Activated CD8-positive, alpha-beta memory T cell treated with anti-CD3 and anti-CD28 coated beads, Interleukin-2, amount 10 ng/mL, durations not matched to agents 7 days and 5 days (primary cell): ENCODE measurements around the gene MISFA. TPM values are rescaled to one million over a fixed set of nuclear protein-coding genes. Genes with fewer than 3 reads are reported as not detected.
"Not testable (repeated sequence)": the region's sequence is repeated elsewhere in the genome, so short reads cannot be mapped to it uniquely, and the experiment has no call there.

Experiments used
- ATAC-seq: fragments of 150-1000 bp; cut with Tn5 transposase; one replicate; pipeline ENCODE4 v1.10.0; 2021; ENCODE audit warnings: moderate library complexity
- CTCF ChIA-PET: fragments of 350-600 bp; sonication (Branson Sonifier 250); formaldehyde crosslinking; loops from one replicate; lab custom pipeline; 2021; ENCODE audit warnings: antibody characterized with exemption; lab: Charles Lee
- DNase-seq: peaks from one replicate; pipeline ENCODE4 v3.0.0-alpha.2; 2020
- H3K27ac Mint-ChIP-seq: one replicate; pipeline ENCODE4 v1.8.0; 2021; ENCODE audit warnings: mild to moderate bottlenecking, mixed read lengths
- H3K27me3 Mint-ChIP-seq: one replicate; pipeline ENCODE4 v1.8.0; 2021; ENCODE audit warnings: mixed read lengths
- H3K36me3 Mint-ChIP-seq: one replicate; pipeline ENCODE4 v1.8.0; 2021; ENCODE audit warnings: mild to moderate bottlenecking, mixed read lengths
- H3K4me1 Mint-ChIP-seq: one replicate; pipeline ENCODE4 v1.8.0; 2021; ENCODE audit warnings: mixed read lengths
- H3K4me3 Mint-ChIP-seq: one replicate; pipeline ENCODE4 v1.8.0; 2021; ENCODE audit warnings: mild to moderate bottlenecking, moderate library complexity, mixed read lengths
- H3K9me3 Mint-ChIP-seq: one replicate; pipeline ENCODE4 v1.8.0; 2022; ENCODE audit warnings: low read depth, mixed read lengths
- total RNA-seq, 2 experiments: library from RNA; stranded (reverse); gene quantifications; one replicate each; pipeline ENCODE4 v1.2.3, GENCODE V29; 2021

MISFA gene
- total RNA-seq: 1 to 10 TPM in 1 of 2 experiments, under 1 TPM in 1; 0.85 to 1.8 TPM

- CTCF ChIA-PET: no interaction called here
- no peak for DNase-seq
- no peak within 1 kb of the TSS for H3K27ac Mint-ChIP-seq
- no peaks in the 10 kb centered on the region for H3K27me3 Mint-ChIP-seq
- no peak for ATAC-seq
- no peaks in the 10 kb centered on the region for H3K4me1 Mint-ChIP-seq
- H3K4me3 Mint-ChIP-seq: no peak within 1 kb of the TSS
- no peaks in the 10 kb centered on the region for H3K9me3 Mint-ChIP-seq
- peaks cover 1% of the 10 kb centered on the region for H3K36me3 Mint-ChIP-seq
These were observed at the start of gene MISFA for GRCh38 chr11:18599739-18600230. TSS of gene MISFA (plus strand) at chr11:18599789. CDS start at chr11:18599929, 140 bp downstream.

GRCh38 chr11:18563090-18563730, 36.4 kb upstream of the MISFA start:
- peaks cover 7% of the 10 kb centered on the region for H3K36me3 Mint-ChIP-seq
- H3K9me3 Mint-ChIP-seq: no peaks in the 10 kb centered on the region
- no peak overlapping the region for H3K4me3 Mint-ChIP-seq
- no peaks in the 10 kb centered on the region for H3K27me3 Mint-ChIP-seq
- H3K27ac Mint-ChIP-seq: no peak overlapping the region
- DNase-seq (no peak), ATAC-seq (no peak)
- CTCF ChIA-PET: interaction anchor here (1.1 kb wide), 1 partner anchor 159 kb away, joined by 4 read pairs; no protein-coding TSS in a partner anchor
- no peaks in the 10 kb centered on the region for H3K4me1 Mint-ChIP-seq

GRCh38 chr11:18564149-18564548, 35.4 kb upstream of the MISFA start:
- no peak overlapping the region for H3K4me3 Mint-ChIP-seq
- CTCF ChIA-PET: interaction anchor here (0.8 to 1.4 kb wide), 5 partner anchors 9 to 158 kb away, joined by 3 to 4 read pairs (median 4); no protein-coding TSS in a partner anchor
- no peaks in the 10 kb centered on the region for H3K27me3 Mint-ChIP-seq
- no peak overlapping the region for H3K27ac Mint-ChIP-seq
- DNase-seq (no peak), ATAC-seq (no peak)
- no peaks in the 10 kb centered on the region for H3K4me1 Mint-ChIP-seq
- peaks cover 9% of the 10 kb centered on the region for H3K36me3 Mint-ChIP-seq
- H3K9me3 Mint-ChIP-seq: no peaks in the 10 kb centered on the region

- H3K27ac Mint-ChIP-seq: no peak overlapping the region
- DNase-seq (no peak), ATAC-seq (no peak)
- H3K4me3 Mint-ChIP-seq: no peak overlapping the region
- peaks cover 13% of the 10 kb centered on the region for H3K36me3 Mint-ChIP-seq
- no peaks in the 10 kb centered on the region for H3K9me3 Mint-ChIP-seq
- H3K4me1 Mint-ChIP-seq: no peaks in the 10 kb centered on the region
- no peaks in the 10 kb centered on the region for H3K27me3 Mint-ChIP-seq
- CTCF ChIA-PET: no interaction called here
These were observed 33.2 kb upstream of the MISFA start for GRCh38 chr11:18566406-18566805.

GRCh38 chr11:18567081-18567480, 32.5 kb upstream of the MISFA start:
- DNase-seq (no peak), ATAC-seq (no peak)
- H3K4me3 Mint-ChIP-seq: no peak overlapping the region
- H3K4me1 Mint-ChIP-seq: no peaks in the 10 kb centered on the region
- no peak overlapping the region for H3K27ac Mint-ChIP-seq
- CTCF ChIA-PET: interaction anchor here (1.4 to 1.5 kb wide), 2 partner anchors 155 to 197 kb away, joined by 3 to 4 read pairs; no protein-coding TSS in a partner anchor
- no peaks in the 10 kb centered on the region for H3K9me3 Mint-ChIP-seq
- no peaks in the 10 kb centered on the region for H3K27me3 Mint-ChIP-seq
- peaks cover 14% of the 10 kb centered on the region for H3K36me3 Mint-ChIP-seq

- CTCF ChIA-PET: interaction anchor here (1.2 kb wide), 1 partner anchor 147 kb away, joined by 3 read pairs; no protein-coding TSS in a partner anchor
These were observed 24.2 kb upstream of the MISFA start for GRCh38 chr11:18575361-18575760.

GRCh38 chr11:18578975-18579598, 20.5 kb upstream of the MISFA start:
- Mint-ChIP-seq H3K27me3 (no peaks in the 10 kb centered on the region), H3K4me3 (peak overlapping the region; percentile 64), H3K36me3 (peaks cover 31% of the 10 kb centered on the region), H3K9me3 (no peaks in the 10 kb centered on the region), H3K27ac (peak overlapping the region; percentile 83), H3K4me1 (peaks cover 36% of the 10 kb centered on the region)
- CTCF ChIA-PET: interaction anchor here (1.1 to 3.8 kb wide), 7 partner anchors 9 to 152 kb away, joined by 3 to 19 read pairs (median 9); partner anchors contain the start of genes SPTY2D1 and UEVLD
- peak; percentile 52 for DNase-seq
- ATAC-seq: peak; percentile 93

More at GRCh38 chr11:18575361-18575760, 24.2 kb upstream of the MISFA start:
- Mint-ChIP-seq H3K4me1 (peaks cover 36% of the 10 kb centered on the region), H3K27ac (peak overlapping the region; percentile 43), H3K27me3 (no peaks in the 10 kb centered on the region), H3K36me3 (peaks cover 42% of the 10 kb centered on the region), H3K9me3 (no peaks in the 10 kb centered on the region), H3K4me3 (no peak overlapping the region)
- DNase-seq: no peak
- no peak for ATAC-seq

GRCh38 chr11:18580113-18580766, 19.3 kb upstream of the MISFA start:
- H3K27me3 Mint-ChIP-seq: no peaks in the 10 kb centered on the region
- no peak for ATAC-seq
- no peak for DNase-seq
- H3K9me3 Mint-ChIP-seq: no peaks in the 10 kb centered on the region
- no peak overlapping the region for H3K27ac Mint-ChIP-seq
- H3K4me1 Mint-ChIP-seq: peaks cover 38% of the 10 kb centered on the region
- CTCF ChIA-PET: interaction anchor here (1.2 to 3.8 kb wide), 7 partner anchors 8 to 151 kb away, joined by 3 to 19 read pairs (median 9); partner anchors contain the start of genes SPTY2D1 and UEVLD
- no peak overlapping the region for H3K4me3 Mint-ChIP-seq
- peaks cover 27% of the 10 kb centered on the region for H3K36me3 Mint-ChIP-seq

- Mint-ChIP-seq H3K4me3 (no peak overlapping the region), H3K36me3 (peaks cover 20% of the 10 kb centered on the region), H3K27me3 (no peaks in the 10 kb centered on the region), H3K4me1 (peaks cover 30% of the 10 kb centered on the region), H3K9me3 (no peaks in the 10 kb centered on the region), H3K27ac (no peak overlapping the region)
- DNase-seq (no peak), ATAC-seq (no peak)
- CTCF ChIA-PET: interaction anchor here (1.0 to 3.8 kb wide), 3 partner anchors 70 to 221 kb away, joined by 3 to 19 read pairs (median 4); no protein-coding TSS in a partner anchor
These were observed 17.8 kb upstream of the MISFA start for GRCh38 chr11:18581825-18582224.

GRCh38 chr11:18588297-18589252, 11.0 kb upstream of the MISFA start, which contains the start of gene UEVLD:
TSS of gene UEVLD (minus strand) at chr11:18588734. CDS start at chr11:18588654, 80 bp downstream.
- no peak within 1 kb of the TSS for H3K4me3 Mint-ChIP-seq
- H3K27me3 Mint-ChIP-seq: no peaks in the 10 kb centered on the region
- H3K36me3 Mint-ChIP-seq: peaks cover 2% of the 10 kb centered on the region
- CTCF ChIA-PET: interaction anchor here (0.8 to 1.3 kb wide), 7 partner anchors 9 to 345 kb away, joined by 3 to 9 read pairs (median 3); no protein-coding TSS in a partner anchor
- ATAC-seq (peak; percentile 70), DNase-seq (peak; percentile 75)
- no peaks in the 10 kb centered on the region for H3K9me3 Mint-ChIP-seq
- no peak within 1 kb of the TSS for H3K27ac Mint-ChIP-seq
- peaks cover 7% of the 10 kb centered on the region for H3K4me1 Mint-ChIP-seq

- DNase-seq: no peak
- H3K27ac Mint-ChIP-seq: peak overlapping the region; percentile 45
- no peaks in the 10 kb centered on the region for H3K27me3 Mint-ChIP-seq
- peak overlapping the region; percentile 18 for H3K4me3 Mint-ChIP-seq
- peaks cover 3% of the 10 kb centered on the region for H3K4me1 Mint-ChIP-seq
- H3K9me3 Mint-ChIP-seq: no peaks in the 10 kb centered on the region
- CTCF ChIA-PET: interaction anchor here (0.7 kb wide), 1 partner anchor 42 kb away, joined by 3 read pairs; no protein-coding TSS in a partner anchor
- no peaks in the 10 kb centered on the region for H3K36me3 Mint-ChIP-seq
- ATAC-seq: no peak
These were observed 9.0 kb upstream of the MISFA start for GRCh38 chr11:18590571-18590970.

- ATAC-seq, H3K4me1 Mint-ChIP-seq, H3K27ac Mint-ChIP-seq, DNase-seq, H3K27me3 Mint-ChIP-seq, CTCF ChIA-PET, H3K9me3 Mint-ChIP-seq, H3K4me3 Mint-ChIP-seq, H3K36me3 Mint-ChIP-seq: not testable (repeated sequence)
These were observed 5.5 kb upstream of the MISFA start for GRCh38 chr11:18594088-18594487.
